SK-N-SH (cell line): Measurements from ENCODE around the gene PLEKHM1. TPM values are rescaled to one million over a fixed set of nuclear protein-coding genes. Genes with fewer than 3 reads are reported as not detected.

Experiments
- CTCF ChIA-PET: fragments of 300-600, 350-600 bp; formaldehyde crosslinking; extraction: SDS; loops from one replicate; lab custom pipeline; 2021; lab: Yijun Ruan, JAX
- POLR2A ChIA-PET: fragments of 350-600 bp; sonication (Branson Sonifier 250); formaldehyde crosslinking; extraction: SDS; loops from one replicate; lab custom pipeline; 2020; ENCODE audit warnings: antibody characterized with exemption, inconsistent platforms; lab: Yijun Ruan, JAX
- DNase-seq: peaks from one replicate; pipeline ENCODE4 v3.0.0; 2012
- H2AFZ ChIP-seq: fragments of 200-600 bp; sonication (generic); 2 replicates; pipeline ENCODE4 v1.8.1; 2016; ENCODE audit warnings: antibody characterized with exemption, mild to moderate bottlenecking, low read depth
- H3F3A ChIP-seq: fragments of 200-600 bp; sonication (generic); replicated peaks from 2 replicates; pipeline ENCODE3; 2016; ENCODE audit warnings: antibody characterized with exemption, mild to moderate bottlenecking; ENCODE audit not compliant: insufficient read depth
- H3K27ac ChIP-seq, 2 experiments: fragments of 200-500 bp in 1 of 2; fragments of 200-600 bp in 1 of 2; sonication (Bioruptor generic) in 1 of 2; sonication (generic), shearing (Covaris generic) in 1 of 2; 2 replicates each; pipeline versions ENCODE4 v1.5.1 to v1.6.1; 2014 to 2016; ENCODE audit warnings: low read depth in 2 of 2, inconsistent platforms in 1 of 2, low read length in 1 of 2, mild to moderate bottlenecking in 1 of 2, mixed read lengths in 1 of 2
- H3K27me3 ChIP-seq: fragments of 200-600 bp; sonication (generic), shearing (Covaris generic); 2 replicates; pipeline ENCODE4 v1.6.1; 2016; ENCODE audit warnings: mixed run types; ENCODE audit not compliant: insufficient read depth
- H3K36me3 ChIP-seq, 2 experiments: fragments of 200-500 bp in 1 of 2; fragments of 200-600 bp in 1 of 2; sonication (Bioruptor generic) in 1 of 2; sonication (generic) in 1 of 2; replicated peaks in 1 of 2; 2 replicates each; pipeline versions ENCODE3 to v1.5.1; 2014 to 2016; ENCODE audit warnings: low read length in 1 of 2, mild to moderate bottlenecking in 1 of 2; ENCODE audit not compliant: insufficient read depth in 2 of 2, control insufficient read depth in 1 of 2
- H3K4me1 ChIP-seq, 2 experiments: fragments of 200-500 bp in 1 of 2; fragments of 200-600 bp in 1 of 2; sonication (Bioruptor generic) in 1 of 2; sonication (generic), shearing (Covaris generic) in 1 of 2; 2 replicates each; pipeline versions ENCODE4 v1.5.1 to v1.6.1; 2014 to 2016; ENCODE audit warnings: low read depth in 1 of 2, low read length in 1 of 2, mixed run types in 1 of 2; ENCODE audit not compliant: insufficient read depth in 2 of 2, control insufficient read depth in 1 of 2
- H3K4me2 ChIP-seq: fragments of 200-600 bp; sonication (generic), shearing (Covaris generic); 2 replicates; pipeline ENCODE4 v1.6.1; 2017; ENCODE audit warnings: mixed run types
- H3K4me3 ChIP-seq, 2 experiments: fragments of 200-500 bp in 1 of 2; fragments of 200-600 bp in 1 of 2; sonication (Bioruptor generic) in 1 of 2; sonication (generic), shearing (Covaris generic) in 1 of 2; 2 replicates each; pipeline versions ENCODE4 v1.5.1 to v1.8.1; 2014 to 2016; ENCODE audit warnings: low read depth in 2 of 2, inconsistent platforms in 1 of 2, low read length in 1 of 2, mild to moderate bottlenecking in 1 of 2, mixed read lengths in 1 of 2, moderate library complexity in 1 of 2
- H3K79me2 ChIP-seq: fragments of 200-600 bp; sonication (generic); 2 replicates; pipeline ENCODE4 v1.8.1; 2017; ENCODE audit warnings: mild to moderate bottlenecking; ENCODE audit not compliant: insufficient read depth
- H3K9ac ChIP-seq: fragments of 200-600 bp; sonication (generic); 2 replicates; pipeline ENCODE4 v1.6.1; 2017; ENCODE audit warnings: mixed run types
- H3K9me2 ChIP-seq: fragments of 200-600 bp; sonication (generic); 2 replicates; pipeline ENCODE4 v1.6.1; 2017; ENCODE audit warnings: mixed run types
- H3K9me3 ChIP-seq: fragments of 200-600 bp; sonication (generic); 2 replicates; pipeline ENCODE4 v1.6.1; 2017; ENCODE audit warnings: mixed run types, mild to moderate bottlenecking, moderate library complexity
- H4K20me1 ChIP-seq: fragments of 200-600 bp; sonication (generic); 2 replicates; pipeline ENCODE4 v1.6.1; 2017; ENCODE audit warnings: mild to moderate bottlenecking, mixed run types; ENCODE audit not compliant: insufficient read depth
- CHD2 ChIP-seq: fragments of 150-350 bp; IDR thresholded peaks from 2 replicates; pipeline ENCODE4 v1.6.1; 2018; ENCODE audit warnings: low read length; ENCODE audit not compliant: partially characterized antibody
- GATA2 ChIP-seq: sonication (generic); formaldehyde crosslinking; IDR thresholded peaks from 2 replicates; pipeline ENCODE4 v1.5.0; 2020; ENCODE audit warnings: mild to moderate bottlenecking, missing genetic modification reagents
- TAF1 ChIP-seq: IDR thresholded peaks from 2 replicates; pipeline ENCODE4 v1.6.1; 2012; ENCODE audit warnings: low read depth, mild to moderate bottlenecking, low read length, moderate library complexity, borderline replicate concordance
- TCF12 ChIP-seq: IDR thresholded peaks from 2 replicates; pipeline ENCODE4 v1.4.0; 2012
- WGBS: methylation state at CpG from one replicate; pipeline ENCODE4 v1.1.6; 2017; ENCODE audit warnings: low lambda C conversion rate; 5-methylcytosine and 5-hydroxymethylcytosine counted together
- polyA plus RNA-seq, 3 experiments: library from polyadenylated mRNA; depleted of rRNA; stranded (reverse); fragments of >200 nt; gene quantifications; 2 replicates each; pipeline ENCODE4 v1.2.3, GENCODE V29; 2012
- TF ChIP-seq, protein P1 (sequence below): fragments of 200-600 bp; sonication (generic); IDR thresholded peaks from 2 replicates; pipeline ENCODE4 v1.6.1; 2017; ENCODE audit warnings: antibody characterized with exemption, mild to moderate bottlenecking, moderate library complexity
- TF ChIP-seq, protein P2 (sequence below): IDR thresholded peaks from 2 replicates; pipeline ENCODE4 v1.4.0; 2012; ENCODE audit warnings: low read depth, borderline replicate concordance
- TF ChIP-seq, protein P3 (sequence below): fragments of 150-350 bp; IDR thresholded peaks from 2 replicates; pipeline ENCODE4 v1.6.1; 2017; ENCODE audit warnings: antibody characterized with exemption, low read length, low read depth, borderline replicate concordance
- TF ChIP-seq, protein P4 (sequence below): IDR thresholded peaks from 2 replicates; pipeline ENCODE4 v1.4.0; 2012; ENCODE audit warnings: low read depth, borderline replicate concordance

PLEKHM1 gene
- polyA plus RNA-seq, 1 of the 3 experiments (the other 2 are of a cell fraction), result 12.3 TPM

DNA sequence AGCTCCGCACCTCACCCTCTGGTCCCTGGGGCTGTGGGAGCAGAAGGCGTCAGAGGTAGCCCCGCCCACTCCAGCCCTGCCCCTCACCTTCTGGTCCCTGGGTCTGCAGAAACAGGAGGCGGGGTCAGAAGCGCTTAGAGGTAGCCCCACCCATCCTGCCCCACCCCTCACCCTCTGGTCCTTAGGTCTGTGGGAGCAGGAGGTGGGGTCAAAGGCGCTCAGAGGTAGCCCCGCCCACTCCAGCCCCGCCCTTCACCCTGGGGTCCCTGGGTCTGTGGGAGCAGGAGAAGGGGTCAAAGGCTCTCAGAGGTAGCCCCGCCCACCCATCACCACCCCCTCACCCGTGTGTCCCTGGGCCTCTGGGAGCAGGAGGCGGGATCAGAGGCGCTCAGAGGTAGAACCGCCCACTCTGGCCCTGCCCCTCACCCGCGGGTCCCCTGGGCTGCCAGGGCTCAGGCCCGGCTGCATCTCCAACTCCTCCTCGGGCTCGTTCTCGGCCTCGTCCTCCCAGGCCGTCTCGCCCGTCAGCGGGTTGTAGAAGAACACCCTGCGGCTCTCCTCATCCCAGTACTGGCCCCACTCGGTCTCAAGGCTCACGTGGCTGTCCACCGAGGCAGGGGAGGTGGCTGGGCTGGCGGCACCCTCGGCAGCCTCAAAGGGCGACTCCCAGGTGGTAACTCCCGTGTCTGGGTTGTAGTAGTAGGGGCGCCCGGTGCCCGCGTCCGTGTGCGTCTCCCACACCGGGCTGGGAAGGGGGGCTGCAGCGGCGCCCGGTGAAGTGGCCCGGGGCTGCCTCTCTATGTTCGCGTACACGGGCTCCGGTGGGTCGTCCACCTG lies 85.1 kb downstream of the PLEKHM1 start (continued):
- TF ChIP-seq, protein P1, sequence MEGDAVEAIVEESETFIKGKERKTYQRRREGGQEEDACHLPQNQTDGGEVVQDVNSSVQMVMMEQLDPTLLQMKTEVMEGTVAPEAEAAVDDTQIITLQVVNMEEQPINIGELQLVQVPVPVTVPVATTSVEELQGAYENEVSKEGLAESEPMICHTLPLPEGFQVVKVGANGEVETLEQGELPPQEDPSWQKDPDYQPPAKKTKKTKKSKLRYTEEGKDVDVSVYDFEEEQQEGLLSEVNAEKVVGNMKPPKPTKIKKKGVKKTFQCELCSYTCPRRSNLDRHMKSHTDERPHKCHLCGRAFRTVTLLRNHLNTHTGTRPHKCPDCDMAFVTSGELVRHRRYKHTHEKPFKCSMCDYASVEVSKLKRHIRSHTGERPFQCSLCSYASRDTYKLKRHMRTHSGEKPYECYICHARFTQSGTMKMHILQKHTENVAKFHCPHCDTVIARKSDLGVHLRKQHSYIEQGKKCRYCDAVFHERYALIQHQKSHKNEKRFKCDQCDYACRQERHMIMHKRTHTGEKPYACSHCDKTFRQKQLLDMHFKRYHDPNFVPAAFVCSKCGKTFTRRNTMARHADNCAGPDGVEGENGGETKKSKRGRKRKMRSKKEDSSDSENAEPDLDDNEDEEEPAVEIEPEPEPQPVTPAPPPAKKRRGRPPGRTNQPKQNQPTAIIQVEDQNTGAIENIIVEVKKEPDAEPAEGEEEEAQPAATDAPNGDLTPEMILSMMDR, result no peak

DNA sequence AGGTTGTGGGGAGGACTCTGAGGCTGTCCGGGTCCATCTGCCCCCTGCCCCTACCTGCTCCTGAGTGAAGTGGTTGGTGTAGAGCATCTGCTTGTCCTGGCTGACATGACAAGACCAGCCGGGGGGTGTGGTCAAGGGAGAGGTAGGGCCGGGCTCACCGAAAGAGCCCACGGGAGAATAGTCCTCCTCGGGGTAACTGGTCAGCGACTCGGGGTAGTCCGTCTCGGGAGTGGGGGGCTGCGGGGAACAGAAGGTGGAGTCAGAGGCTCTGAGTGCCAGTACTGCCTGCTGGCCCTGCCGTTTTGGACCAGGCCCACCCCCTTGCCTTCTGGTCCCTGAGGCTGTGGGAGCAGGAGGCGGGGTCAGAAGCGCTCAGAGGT lies 85.7 kb downstream of the PLEKHM1 start:
- no peaks in the 10 kb centered on the region for H3K79me2 ChIP-seq
- TF ChIP-seq GATA2 (CRISPR knock-in tag) (no peak), CHD2 (no peak), TCF12 (no peak), TAF1 (no peak)
- TF ChIP-seq, protein P2, sequence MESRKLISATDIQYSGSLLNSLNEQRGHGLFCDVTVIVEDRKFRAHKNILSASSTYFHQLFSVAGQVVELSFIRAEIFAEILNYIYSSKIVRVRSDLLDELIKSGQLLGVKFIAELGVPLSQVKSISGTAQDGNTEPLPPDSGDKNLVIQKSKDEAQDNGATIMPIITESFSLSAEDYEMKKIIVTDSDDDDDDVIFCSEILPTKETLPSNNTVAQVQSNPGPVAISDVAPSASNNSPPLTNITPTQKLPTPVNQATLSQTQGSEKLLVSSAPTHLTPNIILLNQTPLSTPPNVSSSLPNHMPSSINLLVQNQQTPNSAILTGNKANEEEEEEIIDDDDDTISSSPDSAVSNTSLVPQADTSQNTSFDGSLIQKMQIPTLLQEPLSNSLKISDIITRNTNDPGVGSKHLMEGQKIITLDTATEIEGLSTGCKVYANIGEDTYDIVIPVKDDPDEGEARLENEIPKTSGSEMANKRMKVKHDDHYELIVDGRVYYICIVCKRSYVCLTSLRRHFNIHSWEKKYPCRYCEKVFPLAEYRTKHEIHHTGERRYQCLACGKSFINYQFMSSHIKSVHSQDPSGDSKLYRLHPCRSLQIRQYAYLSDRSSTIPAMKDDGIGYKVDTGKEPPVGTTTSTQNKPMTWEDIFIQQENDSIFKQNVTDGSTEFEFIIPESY, result no peak
- TF ChIP-seq, protein P3, sequence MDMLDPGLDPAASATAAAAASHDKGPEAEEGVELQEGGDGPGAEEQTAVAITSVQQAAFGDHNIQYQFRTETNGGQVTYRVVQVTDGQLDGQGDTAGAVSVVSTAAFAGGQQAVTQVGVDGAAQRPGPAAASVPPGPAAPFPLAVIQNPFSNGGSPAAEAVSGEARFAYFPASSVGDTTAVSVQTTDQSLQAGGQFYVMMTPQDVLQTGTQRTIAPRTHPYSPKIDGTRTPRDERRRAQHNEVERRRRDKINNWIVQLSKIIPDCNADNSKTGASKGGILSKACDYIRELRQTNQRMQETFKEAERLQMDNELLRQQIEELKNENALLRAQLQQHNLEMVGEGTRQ, result no peak
- TF ChIP-seq, protein P1, result no peak
- TF ChIP-seq, protein P4, sequence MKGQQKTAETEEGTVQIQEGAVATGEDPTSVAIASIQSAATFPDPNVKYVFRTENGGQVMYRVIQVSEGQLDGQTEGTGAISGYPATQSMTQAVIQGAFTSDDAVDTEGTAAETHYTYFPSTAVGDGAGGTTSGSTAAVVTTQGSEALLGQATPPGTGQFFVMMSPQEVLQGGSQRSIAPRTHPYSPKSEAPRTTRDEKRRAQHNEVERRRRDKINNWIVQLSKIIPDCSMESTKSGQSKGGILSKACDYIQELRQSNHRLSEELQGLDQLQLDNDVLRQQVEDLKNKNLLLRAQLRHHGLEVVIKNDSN, result no peak
- TF ChIP-seq, all 33 proteins: peak for 0
- H3F3A ChIP-seq, result no peaks in the 10 kb centered on the region
- no peaks in the 10 kb centered on the region for H3K9me3 ChIP-seq
- no peaks in the 10 kb centered on the region for H3K27me3 ChIP-seq
- H3K9ac ChIP-seq, result no peak overlapping the region
- 79% methylated on average over 9 of the region's 14 CpGs for WGBS
- no peak overlapping the region for H3K27ac ChIP-seq
- ChIA-PET POLR2A (no interaction called here), CTCF (interaction anchor here (0.8 to 1.5 kb wide), 3 partner anchors 10 to 174 kb away, joined by 3 to 12 read pairs (median 3); no protein-coding TSS in a partner anchor)
- no peak overlapping the region for H3K4me2 ChIP-seq
- no peak overlapping the region for H3K4me3 ChIP-seq
- peaks cover 0 to 18% of the 10 kb centered on the region in 2 experiments; a peak in 1 of 4 replicates for H3K4me1 ChIP-seq
- no peaks in the 10 kb centered on the region for H4K20me1 ChIP-seq
- H3K36me3 ChIP-seq, result no peaks in the 10 kb centered on the region
- no peaks in the 10 kb centered on the region for H3K9me2 ChIP-seq
- DNase-seq, result no peak
- H2AFZ ChIP-seq, result no peak overlapping the region
